Gastroesophageal sphincter (tissue), 4 donors: ENCODE results near the gene SERP2. TPM values are rescaled to one million over a fixed set of nuclear protein-coding genes. Genes with fewer than 3 reads are reported as not detected.

Experiments
- ATAC-seq: fragments of 150-250 bp; one replicate; pipeline ENCODE4 v1.9.1; 2016; ENCODE audit warnings: mild to moderate bottlenecking, moderate library complexity
- H3K27ac ChIP-seq, 4 donors: fragments of 200-600 bp; sonication (generic) in 3 of 4; 1 replicate in 3 of 4; 2 replicates in 1 of 4; pipeline ENCODE4 v1.5.1; 2016 to 2019
- H3K27me3 ChIP-seq: fragments of 200-600 bp; sonication (generic); one replicate; pipeline ENCODE4 v1.5.1; 2019
- H3K36me3 ChIP-seq, 2 donors: fragments of 200-600 bp; sonication (generic); one replicate each; pipeline ENCODE4 v1.5.1; 2019; ENCODE audit warnings: control low read depth in 1 of 2
- H3K4me1 ChIP-seq, 3 donors: fragments of 200-600 bp; sonication (generic); 1 replicate in 2 of 3; 2 replicates in 1 of 3; pipeline ENCODE4 v1.5.1; 2016 to 2019; ENCODE audit warnings: control low read depth in 2 of 3
- H3K4me3 ChIP-seq, 2 donors: fragments of 200-600 bp; sonication (generic); one replicate each; pipeline ENCODE4 v1.5.1; 2019; ENCODE audit warnings: mild to moderate bottlenecking in 1 of 2, moderate library complexity in 1 of 2
- H3K9me3 ChIP-seq, 3 donors: fragments of 200-600 bp; sonication (generic); one replicate each; pipeline ENCODE4 v1.5.1; 2017 to 2019; ENCODE audit warnings: control low read depth in 2 of 3
- EP300 ChIP-seq: sonication (generic); formaldehyde crosslinking; IDR thresholded peaks from one replicate; pipeline ENCODE4 v1.6.1; 2017; ENCODE audit warnings: antibody characterized with exemption, mild to moderate bottlenecking
- POLR2A ChIP-seq, 2 donors: fragments of 450-650 bp; IDR thresholded peaks; one replicate each; pipeline ENCODE4 v1.6.1; 2017; ENCODE audit warnings: antibody characterized with exemption in 2 of 2, mild to moderate bottlenecking in 2 of 2, moderate library complexity in 1 of 2
- POLR2AphosphoS5 ChIP-seq: sonication (generic); formaldehyde crosslinking; IDR thresholded peaks from one replicate; pipeline ENCODE4 v1.6.1; 2017; ENCODE audit warnings: antibody characterized with exemption
- WGBS, 2 donors: methylation state at CpG; one replicate each; pipeline ENCODE4 v1.1.5; 2018; ENCODE audit warnings: low coverage in 1 of 2; 5-methylcytosine and 5-hydroxymethylcytosine counted together
- total RNA-seq, 4 donors: library from RNA; depleted of rRNA; stranded (reverse); fragments of >200 nt; gene quantifications; one replicate each; pipeline ENCODE4 v1.1.0, GENCODE V29; 2016
- TF ChIP-seq, protein P1 (sequence below), 4 experiments: fragments of 200-600 bp in 2 of 4; fragments of 450-650 bp in 2 of 4; sonication (generic) in 1 of 4; IDR thresholded peaks; one replicate each; pipeline ENCODE4 v1.5.1; 2017 to 2019; ENCODE audit warnings: antibody characterized with exemption in 4 of 4, mild to moderate bottlenecking in 2 of 4, moderate library complexity in 2 of 4

SERP2 gene
- total RNA-seq, 4 donors from 2014 or later, result 6.9 to 15.6 (median 11.5) TPM

DNA sequence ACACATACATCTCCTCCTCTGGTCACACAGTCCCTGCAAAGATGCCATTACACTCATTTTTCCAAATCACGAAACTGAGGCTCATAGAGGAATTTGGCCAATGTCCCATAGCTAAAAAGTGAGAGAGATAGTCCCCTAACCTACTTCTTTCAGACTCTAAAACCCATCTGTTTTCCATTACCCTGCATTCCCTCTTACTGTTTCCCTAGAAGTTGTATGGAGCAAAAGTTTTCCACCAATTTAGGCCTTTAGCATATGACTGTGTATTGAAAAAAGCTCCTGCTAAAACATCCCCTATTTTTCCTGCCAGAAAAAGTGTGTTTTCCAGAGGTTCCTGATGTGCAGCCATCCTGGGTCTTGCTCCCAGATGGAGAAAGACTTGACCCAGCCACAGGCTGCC lies 16.3 kb downstream of the SERP2 start:
- Histone ChIP-seq H3K27me3 (no peaks in the 10 kb centered on the region), H3K9me3 (no peaks in the 10 kb centered on the region), H3K36me3 (peaks cover 0 to 27% of the 10 kb centered on the region in 2 donors), H3K4me3 (no peak overlapping the region), H3K27ac (no peak overlapping the region), H3K4me1 (peaks cover 0 to 12% (median 0%) of the 10 kb centered on the region in 3 donors)
- TF ChIP-seq POLR2AphosphoS5 (no peak), EP300 (no peak), POLR2A (IDR thresholded peaks at IDR 0.05) (no peak)
- TF ChIP-seq, protein P1, sequence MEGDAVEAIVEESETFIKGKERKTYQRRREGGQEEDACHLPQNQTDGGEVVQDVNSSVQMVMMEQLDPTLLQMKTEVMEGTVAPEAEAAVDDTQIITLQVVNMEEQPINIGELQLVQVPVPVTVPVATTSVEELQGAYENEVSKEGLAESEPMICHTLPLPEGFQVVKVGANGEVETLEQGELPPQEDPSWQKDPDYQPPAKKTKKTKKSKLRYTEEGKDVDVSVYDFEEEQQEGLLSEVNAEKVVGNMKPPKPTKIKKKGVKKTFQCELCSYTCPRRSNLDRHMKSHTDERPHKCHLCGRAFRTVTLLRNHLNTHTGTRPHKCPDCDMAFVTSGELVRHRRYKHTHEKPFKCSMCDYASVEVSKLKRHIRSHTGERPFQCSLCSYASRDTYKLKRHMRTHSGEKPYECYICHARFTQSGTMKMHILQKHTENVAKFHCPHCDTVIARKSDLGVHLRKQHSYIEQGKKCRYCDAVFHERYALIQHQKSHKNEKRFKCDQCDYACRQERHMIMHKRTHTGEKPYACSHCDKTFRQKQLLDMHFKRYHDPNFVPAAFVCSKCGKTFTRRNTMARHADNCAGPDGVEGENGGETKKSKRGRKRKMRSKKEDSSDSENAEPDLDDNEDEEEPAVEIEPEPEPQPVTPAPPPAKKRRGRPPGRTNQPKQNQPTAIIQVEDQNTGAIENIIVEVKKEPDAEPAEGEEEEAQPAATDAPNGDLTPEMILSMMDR (IDR thresholded peaks at IDR 0.05), result no peak
- WGBS, 2 donors, result 75 to 86% methylated on average over 1 of the region's 1 CpG
- no peak for ATAC-seq

DNA sequence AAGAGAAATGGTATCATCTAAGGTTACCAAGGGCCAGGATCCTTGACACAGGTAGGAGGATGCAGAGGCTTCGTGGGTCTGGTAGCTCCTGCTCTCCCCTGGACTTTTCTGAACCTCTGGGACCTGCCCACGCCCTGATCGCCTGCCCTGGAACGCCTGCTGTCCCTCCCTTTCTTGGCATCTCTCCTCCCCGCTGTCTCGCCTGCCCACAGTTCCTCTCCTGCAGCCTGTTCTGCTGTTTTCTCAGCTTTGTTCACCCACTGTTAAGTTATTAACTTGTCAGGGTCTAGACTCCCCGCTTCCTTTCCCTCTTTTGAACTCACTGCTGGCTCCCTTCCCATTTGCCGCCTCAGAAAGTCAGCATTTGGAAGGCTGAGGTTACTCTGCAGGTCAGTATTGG lies 19.8 kb downstream of the SERP2 start:
- ATAC-seq, result no peak
- Histone ChIP-seq H3K27me3 (no peaks in the 10 kb centered on the region), H3K4me3 (no peak overlapping the region), H3K27ac (no peak overlapping the region), H3K36me3 (peaks cover 0 to 15% of the 10 kb centered on the region in 2 donors), H3K9me3 (no peaks in the 10 kb centered on the region), H3K4me1 (peaks cover 0 to 28% (median 5%) of the 10 kb centered on the region in 3 donors)
- WGBS, 2 donors, result 54 to 56% methylated on average over 5 to 8 of the region's 8 CpGs
- no peak for TF ChIP-seq EP300
- TF ChIP-seq, protein P1 (IDR thresholded peaks at IDR 0.05), result no peak
- no peak for TF ChIP-seq POLR2AphosphoS5
- TF ChIP-seq POLR2A (IDR thresholded peaks at IDR 0.05), result no peak

DNA sequence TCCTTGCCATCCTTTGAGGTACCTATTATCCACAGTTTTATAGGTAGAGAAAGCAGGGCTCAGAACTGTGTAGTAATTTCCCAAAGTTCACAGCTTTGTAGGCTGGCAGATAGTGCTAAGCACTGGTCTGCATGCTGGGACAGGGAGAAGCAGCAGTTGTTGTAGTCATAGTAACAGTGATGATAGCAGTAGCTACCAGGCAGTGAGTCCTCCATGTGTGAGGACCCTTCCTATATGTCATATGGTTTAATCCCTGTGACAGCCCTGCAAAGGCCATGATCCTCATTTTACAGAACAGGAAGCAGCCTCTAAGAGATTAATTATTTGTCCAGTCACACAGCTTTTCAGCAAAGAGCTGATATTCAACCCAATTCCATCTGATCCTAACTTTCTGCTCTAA lies 21.0 kb downstream of the SERP2 start:
- Histone ChIP-seq H3K4me1 (peaks cover 0 to 28% (median 5%) of the 10 kb centered on the region in 3 donors), H3K36me3 (peaks cover 0 to 15% of the 10 kb centered on the region in 2 donors), H3K27me3 (no peaks in the 10 kb centered on the region), H3K4me3 (no peak overlapping the region), H3K9me3 (no peaks in the 10 kb centered on the region), H3K27ac (no peak overlapping the region)
- no peak for ATAC-seq
- TF ChIP-seq POLR2AphosphoS5 (no peak), EP300 (no peak), POLR2A (IDR thresholded peaks at IDR 0.05) (no peak)
- TF ChIP-seq, protein P1 (IDR thresholded peaks at IDR 0.05), result no peak

DNA sequence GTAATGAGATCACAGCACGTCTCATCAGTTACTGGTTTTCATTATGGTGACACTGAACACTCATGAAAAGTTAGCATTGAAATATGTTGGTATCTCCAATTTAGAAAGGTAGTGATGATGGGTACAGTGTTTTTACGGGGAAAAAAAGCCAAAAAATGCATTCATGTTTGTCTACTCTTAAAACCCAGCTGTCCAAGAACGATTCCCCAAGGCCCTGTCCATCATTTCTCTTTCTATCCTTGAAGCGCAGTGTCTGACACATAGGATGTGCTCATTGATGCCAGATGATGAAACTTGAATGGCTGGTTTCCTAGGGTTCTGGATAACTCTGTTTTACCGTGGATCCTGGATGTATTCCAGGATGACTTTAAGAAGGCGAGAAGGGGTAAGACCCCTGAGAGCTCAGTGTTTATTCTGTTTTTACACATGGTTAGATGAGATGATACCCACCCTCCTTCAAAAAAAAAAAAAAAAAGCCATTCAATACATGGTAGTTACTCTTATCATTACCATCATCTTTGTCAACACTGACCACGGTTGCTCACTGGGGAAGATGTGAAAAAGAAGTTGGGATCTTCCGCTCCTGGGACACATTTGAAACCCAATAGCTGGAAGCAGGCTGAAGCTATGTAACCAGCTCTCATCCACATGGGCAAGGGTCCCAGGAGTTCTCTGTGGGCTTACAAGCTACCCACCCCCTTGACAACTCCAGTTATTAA lies 22.5 kb downstream of the SERP2 start:
- peak overlapping the region in 3 of 4 donors; percentile 35 to 64 (median 47) for H3K27ac ChIP-seq
- peaks cover 0 to 8% of the 10 kb centered on the region in 2 donors for H3K36me3 ChIP-seq
- no peaks in the 10 kb centered on the region for H3K9me3 ChIP-seq
- TF ChIP-seq EP300, result no peak
- no peak for TF ChIP-seq POLR2AphosphoS5
- no peak for TF ChIP-seq POLR2A (IDR thresholded peaks at IDR 0.05)
- TF ChIP-seq, protein P1 (IDR thresholded peaks at IDR 0.05), result no peak
- no peak overlapping the region for H3K4me3 ChIP-seq
- H3K27me3 ChIP-seq, result no peaks in the 10 kb centered on the region
- 83 to 92% methylated on average over 6 to 8 of the region's 8 CpGs for WGBS, 2 donors
- H3K4me1 ChIP-seq, result peaks cover 0 to 28% (median 5%) of the 10 kb centered on the region in 3 donors
- ATAC-seq, result no peak
